Measurements from ENCODE around the gene EXTL2.

DNA sequence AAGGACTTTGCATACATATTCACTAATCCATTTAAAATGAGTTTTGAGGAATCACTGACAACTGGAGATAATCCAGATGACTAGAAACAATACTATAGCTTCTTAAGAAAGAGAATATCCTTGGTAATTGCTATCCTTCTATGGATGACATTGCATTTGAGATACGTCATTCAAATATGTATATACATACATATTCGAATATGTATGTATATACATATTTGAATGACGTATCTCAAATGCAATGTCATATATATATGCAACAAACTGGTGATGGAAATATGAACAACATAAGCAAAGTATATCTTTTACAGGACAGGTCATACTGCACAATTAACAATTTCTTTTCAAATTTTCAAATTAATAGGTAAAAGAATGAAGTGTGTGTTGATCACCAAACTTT, 41.7 kb downstream of the EXTL2 start:
- no peak for TF ChIP-seq POLR2A (IDR thresholded peaks at IDR 0.05; ENCODE audit: low read depth, low read length)
- no peak for TF ChIP-seq POLR2AphosphoS5 (IDR thresholded peaks at IDR 0.05; ENCODE audit: insufficient read depth, low read depth, low read length)
- TF ChIP-seq CTCF (IDR thresholded peaks at IDR 0.05; ENCODE audit: extremely low read depth in 1 of 2, insufficient read depth in 1 of 2, low read depth in 1 of 2, low read length in 2 of 2), result no peak
- no peak for TF ChIP-seq FOS (IDR thresholded peaks at IDR 0.05; ENCODE audit: borderline replicate concordance, insufficient read depth, low read length)
- no peak for TF ChIP-seq MAX (IDR thresholded peaks at IDR 0.05; ENCODE audit: insufficient read depth, insufficient read length)
- TF ChIP-seq EZH2 (IDR thresholded peaks at IDR 0.05; ENCODE audit: borderline replicate concordance, low read depth, low read length, severe bottlenecking), result no peak
- TF ChIP-seq MYC (IDR thresholded peaks at IDR 0.05; ENCODE audit: low read depth, low read length), result no peak
- TF ChIP-seq JUN (IDR thresholded peaks at IDR 0.05; ENCODE audit: borderline replicate concordance, insufficient read depth, insufficient read length, low read depth), result no peak
- TF ChIP-seq GATA2 (IDR thresholded peaks at IDR 0.05; ENCODE audit: insufficient read depth, insufficient read length, low read depth, low read length), result no peak

Data from endothelial cell of umbilical vein (primary cell).